Liver (tissue), 9 donors: ENCODE results near the gene ABCA8. TPM values are rescaled to one million over a fixed set of nuclear protein-coding genes. Genes with fewer than 3 reads are reported as not detected.

Source experiments
- DNase-seq: peaks from one replicate; pipeline ENCODE4 v3.0.0-alpha.2; 2017; ENCODE audit warnings: low spot score
- H3K27ac ChIP-seq, 2 donors: one replicate each; pipeline ENCODE4 v1.7.0; 2013; ENCODE audit warnings: inconsistent platforms in 2 of 2, low read length in 2 of 2, control low read depth in 1 of 2, low read depth in 1 of 2, mild to moderate bottlenecking in 1 of 2
- H3K27me3 ChIP-seq, 4 donors: one replicate each; pipeline versions ENCODE4 v1.6.1 to v1.7.0; 2013; ENCODE audit warnings: low read length in 3 of 4, inconsistent platforms in 1 of 4, mild to moderate bottlenecking in 1 of 4, moderate library complexity in 1 of 4; ENCODE audit not compliant: control insufficient read depth in 4 of 4, insufficient read depth in 4 of 4
- H3K36me3 ChIP-seq, 4 donors: one replicate each; pipeline versions ENCODE4 v1.6.1 to v1.7.0; 2013; ENCODE audit warnings: low read length in 3 of 4, mild to moderate bottlenecking in 3 of 4, low read depth in 1 of 4, moderate library complexity in 1 of 4; ENCODE audit not compliant: control insufficient read depth in 4 of 4, insufficient read depth in 3 of 4
- H3K4me1 ChIP-seq, 4 donors: one replicate each; pipeline versions ENCODE4 v1.6.1 to v1.7.0; 2013; ENCODE audit warnings: low read length in 3 of 4, mild to moderate bottlenecking in 3 of 4, moderate library complexity in 1 of 4; ENCODE audit not compliant: control insufficient read depth in 4 of 4, insufficient read depth in 4 of 4
- H3K4me3 ChIP-seq, 3 donors: one replicate each; pipeline versions ENCODE4 v1.6.1 to v1.7.0; 2013; ENCODE audit warnings: low read length in 3 of 3, control low read depth in 1 of 3, low read depth in 1 of 3, mild to moderate bottlenecking in 1 of 3
- H3K9ac ChIP-seq, 2 donors: one replicate each; pipeline ENCODE4 v1.7.0; 2013; ENCODE audit warnings: low read length in 2 of 2, mild to moderate bottlenecking in 2 of 2, moderate library complexity in 2 of 2, control low read depth in 1 of 2, low read depth in 1 of 2
- H3K9me3 ChIP-seq, 4 donors: one replicate each; pipeline versions ENCODE4 v1.6.1 to v1.7.0; 2013; ENCODE audit warnings: low read length in 3 of 4; ENCODE audit not compliant: control insufficient read depth in 4 of 4
- ATF3 ChIP-seq: IDR thresholded peaks from 2 replicates; pipeline ENCODE4 v1.6.1; 2016; ENCODE audit warnings: antibody characterized with exemption
- EGR1 ChIP-seq, 2 donors: IDR thresholded peaks; 2 replicates each; pipeline ENCODE4 v1.6.1; 2016 to 2018; ENCODE audit warnings: antibody characterized with exemption in 2 of 2, low read depth in 2 of 2
- FOXA1 ChIP-seq: IDR thresholded peaks from 2 replicates; pipeline ENCODE4 v1.6.1; 2016; ENCODE audit warnings: antibody characterized with exemption
- FOXA2 ChIP-seq: IDR thresholded peaks from 2 replicates; pipeline ENCODE4 v1.6.1; 2016; ENCODE audit warnings: antibody characterized with exemption
- GABPA ChIP-seq, 2 donors: IDR thresholded peaks in 1 of 2; conservative IDR thresholded peaks in 1 of 2; 2 replicates each; pipeline ENCODE4 v1.6.1; 2016; ENCODE audit warnings: antibody characterized with exemption in 2 of 2, mild to moderate bottlenecking in 1 of 2, moderate library complexity in 1 of 2
- HNF4A ChIP-seq, 2 donors: conservative IDR thresholded peaks; 2 replicates each; pipeline ENCODE4 v1.6.1; 2016; ENCODE audit warnings: antibody characterized with exemption in 2 of 2, mild to moderate bottlenecking in 2 of 2
- HNF4G ChIP-seq: IDR thresholded peaks from 2 replicates; pipeline ENCODE4 v1.6.1; 2016; ENCODE audit warnings: antibody characterized with exemption
- JUND ChIP-seq, 2 donors: IDR thresholded peaks; 2 replicates each; pipeline ENCODE4 v1.6.1; 2016; ENCODE audit warnings: antibody characterized with exemption in 2 of 2
- MAX ChIP-seq: IDR thresholded peaks from 2 replicates; pipeline ENCODE4 v1.6.1; 2016; ENCODE audit warnings: antibody characterized with exemption
- NR2F2 ChIP-seq: IDR thresholded peaks from 2 replicates; pipeline ENCODE4 v1.6.1; 2016; ENCODE audit warnings: antibody characterized with exemption
- RAD21 ChIP-seq, 2 donors: IDR thresholded peaks; 2 replicates each; pipeline ENCODE4 v1.6.1; 2016; ENCODE audit warnings: antibody characterized with exemption in 2 of 2, mild to moderate bottlenecking in 2 of 2
- REST ChIP-seq: IDR thresholded peaks from 2 replicates; pipeline ENCODE4 v1.6.1; 2016; ENCODE audit warnings: antibody characterized with exemption, mild to moderate bottlenecking
- RXRA ChIP-seq, 2 donors: IDR thresholded peaks; 2 replicates each; pipeline ENCODE4 v1.6.1; 2017 to 2018; ENCODE audit warnings: antibody characterized with exemption in 2 of 2, mild to moderate bottlenecking in 1 of 2
- SP1 ChIP-seq: IDR thresholded peaks from 2 replicates; pipeline ENCODE4 v1.6.1; 2018; ENCODE audit warnings: antibody characterized with exemption, mild to moderate bottlenecking
- TAF1 ChIP-seq: conservative IDR thresholded peaks from 2 replicates; pipeline ENCODE4 v1.6.1; 2016; ENCODE audit warnings: antibody characterized with exemption, mild to moderate bottlenecking
- YY1 ChIP-seq: IDR thresholded peaks from 2 replicates; pipeline ENCODE4 v1.6.1; 2016; ENCODE audit warnings: antibody characterized with exemption, mild to moderate bottlenecking
- ZBTB33 ChIP-seq: IDR thresholded peaks from 2 replicates; pipeline ENCODE4 v1.6.1; 2016; ENCODE audit warnings: antibody characterized with exemption
- WGBS: extraction: QIAGEN DNeasy Blood & Tissue Kit; methylation state at CpG from one replicate; pipeline ENCODE4 v1.1.7; 2013; 5-methylcytosine and 5-hydroxymethylcytosine counted together
- polyA plus RNA-seq, 2 donors: library from polyadenylated mRNA; stranded (reverse) in 1 of 2; unstranded in 1 of 2; fragments of 200-250 nt in 1 of 2; fragments of >200 nt in 1 of 2; fragmentation: Nextera tagmentation in 1 of 2; extraction: Ambion mirVana in 1 of 2; gene quantifications; one replicate each; pipeline versions ENCODE4 v1.2.1 to v1.2.3, GENCODE V29; 2013 to 2015
- total RNA-seq, 2 donors: library from RNA; depleted of rRNA; stranded (reverse); fragments of >200 nt; gene quantifications; one replicate each; pipeline ENCODE4 v1.2.3, GENCODE V29; 2014
- donor health status: healthy.
- donor health status: healthy.
- donor health status: healthy.
- donor health status: healthy.
- donor health status: healthy.

The ABCA8 gene
- total and polyA plus RNA-seq, 4 donors, result 9.3 to 72.2 (median 14.0) TPM

- TF ChIP-seq JUND (IDR thresholded peaks at IDR 0.05), result no peak
- TF ChIP-seq HNF4G, result no peak
- TF ChIP-seq TAF1, result no peak
- TF ChIP-seq NR2F2, result no peak
- TF ChIP-seq SP1, result no peak
- no peak for TF ChIP-seq FOXA1
- no peak for TF ChIP-seq REST
- no peak for TF ChIP-seq HNF4A (conservative IDR thresholded peaks at IDR 0.05)
- TF ChIP-seq RXRA (IDR thresholded peaks at IDR 0.05), result no peak
- no peak for TF ChIP-seq ATF3
- H3K27ac ChIP-seq, result peak overlapping the region in 1 of 2 donors; percentile 61
Measured at GRCh38 chr17:68867759-68868516, 87.3 kb downstream of the ABCA8 start.

GRCh38 chr17:68865584-68865983, 89.6 kb downstream of the ABCA8 start:
- H3K27me3 ChIP-seq, result no peaks in the 10 kb centered on the region
- H3K4me1 ChIP-seq, result peaks cover 0 to 13% (median 6%) of the 10 kb centered on the region in 4 donors
- no peak for DNase-seq
- TF ChIP-seq MAX, result no peak
- no peak for TF ChIP-seq FOXA2
- no peak for TF ChIP-seq TAF1
- TF ChIP-seq RXRA (IDR thresholded peaks at IDR 0.05), result no peak
- TF ChIP-seq YY1, result no peak
- TF ChIP-seq FOXA1, result no peak
- TF ChIP-seq HNF4A (conservative IDR thresholded peaks at IDR 0.05), result no peak
- no peak for TF ChIP-seq GABPA (IDR thresholded peaks at IDR 0.05 in 1 of 2, conservative IDR thresholded peaks at IDR 0.05 in 1 of 2)
- no peak for TF ChIP-seq ZBTB33
- TF ChIP-seq HNF4G, result no peak
- no peak for TF ChIP-seq SP1
- TF ChIP-seq NR2F2, result no peak
- no peak for TF ChIP-seq RAD21 (IDR thresholded peaks at IDR 0.05)
- no peak for TF ChIP-seq EGR1 (IDR thresholded peaks at IDR 0.05; ENCODE audit: low read depth in 2 of 2)
- no peak for TF ChIP-seq JUND (IDR thresholded peaks at IDR 0.05)
- no peaks in the 10 kb centered on the region for H3K36me3 ChIP-seq
- no peak overlapping the region for H3K9ac ChIP-seq
- H3K9me3 ChIP-seq, result no peaks in the 10 kb centered on the region
- H3K4me3 ChIP-seq, result no peak overlapping the region
- H3K27ac ChIP-seq, result no peak overlapping the region
- 91% methylated on average over 2 of the region's 2 CpGs for WGBS

More at GRCh38 chr17:68867759-68868516, 87.3 kb downstream of the ABCA8 start:
- H3K4me1 ChIP-seq, result peaks cover 0 to 9% (median 3%) of the 10 kb centered on the region in 4 donors
- H3K9ac ChIP-seq, result no peak overlapping the region
- no peaks in the 10 kb centered on the region for H3K9me3 ChIP-seq
- WGBS, result 72% methylated on average over 7 of the region's 7 CpGs
- no peak overlapping the region for H3K4me3 ChIP-seq
- no peak for DNase-seq
- H3K36me3 ChIP-seq, result peaks cover 0 to 5% (median under 1%) of the 10 kb centered on the region in 4 donors
- no peaks in the 10 kb centered on the region for H3K27me3 ChIP-seq
